Ishikawa (cell line): ENCODE data around the gene LAMA3.

Source experiments
- MAX ChIP-seq: IDR thresholded peaks from 2 replicates; pipeline ENCODE4 v1.6.1; 2012
- NFIC ChIP-seq: IDR thresholded peaks from 2 replicates; pipeline ENCODE4 v1.6.1; 2012
- REST ChIP-seq: IDR thresholded peaks from 2 replicates; pipeline ENCODE4 v1.6.1; 2012; ENCODE audit warnings: low read depth, mild to moderate bottlenecking
- TCF12 ChIP-seq: IDR thresholded peaks from 2 replicates; pipeline ENCODE4 v1.6.1; 2012; ENCODE audit warnings: low read depth

- TF ChIP-seq TCF12 (no peak), NFIC (no peak), REST (no peak), MAX (peak; percentile 29; the same call in 1 of the 2 replicates)
Observed at GRCh38 chr18:23683671-23684070, 5.6 kb upstream of the LAMA3 start.
